Mononuclear cell (primary cell): ENCODE results near the gene NIPSNAP3A. TPM values are rescaled to one million over a fixed set of nuclear protein-coding genes. Genes with fewer than 3 reads are reported as not detected.

ENCODE experiments used
- total RNA-seq: library from RNA; depleted of rRNA; stranded (reverse); fragments of >200 nt; gene quantifications from one replicate; pipeline ENCODE4 v1.2.3, GENCODE V29; 2012

NIPSNAP3A gene
- total RNA-seq, 1 donor: 21.6 TPM

Other genes starting within 250 kb of the NIPSNAP3A start
- gene OR13F1, start 243.4 kb upstream of the NIPSNAP3A start, total RNA-seq: not detected
- gene OR13C4, start 220.5 kb upstream of the NIPSNAP3A start, total RNA-seq: not detected
- not detected for gene OR13C3, start 210.8 kb upstream of the NIPSNAP3A start, total RNA-seq
- gene OR13C8, start 178.5 kb upstream of the NIPSNAP3A start, total RNA-seq: not detected
- gene OR13C5, start 148.3 kb upstream of the NIPSNAP3A start, total RNA-seq: not detected
- gene OR13C2, start 142.1 kb upstream of the NIPSNAP3A start, total RNA-seq: not detected
- gene OR13C9, start 129.5 kb upstream of the NIPSNAP3A start, total RNA-seq: not detected
- 0.21 TPM for gene OR13D1, start 53.2 kb upstream of the NIPSNAP3A start, total RNA-seq
- 0.73 TPM for gene NIPSNAP3B, start 16.4 kb downstream of the NIPSNAP3A start, total RNA-seq
- gene ABCA1, start 180.5 kb downstream of the NIPSNAP3A start, total RNA-seq: 43.4 TPM